Measurements from ENCODE around the gene ARRB1.

DNA sequence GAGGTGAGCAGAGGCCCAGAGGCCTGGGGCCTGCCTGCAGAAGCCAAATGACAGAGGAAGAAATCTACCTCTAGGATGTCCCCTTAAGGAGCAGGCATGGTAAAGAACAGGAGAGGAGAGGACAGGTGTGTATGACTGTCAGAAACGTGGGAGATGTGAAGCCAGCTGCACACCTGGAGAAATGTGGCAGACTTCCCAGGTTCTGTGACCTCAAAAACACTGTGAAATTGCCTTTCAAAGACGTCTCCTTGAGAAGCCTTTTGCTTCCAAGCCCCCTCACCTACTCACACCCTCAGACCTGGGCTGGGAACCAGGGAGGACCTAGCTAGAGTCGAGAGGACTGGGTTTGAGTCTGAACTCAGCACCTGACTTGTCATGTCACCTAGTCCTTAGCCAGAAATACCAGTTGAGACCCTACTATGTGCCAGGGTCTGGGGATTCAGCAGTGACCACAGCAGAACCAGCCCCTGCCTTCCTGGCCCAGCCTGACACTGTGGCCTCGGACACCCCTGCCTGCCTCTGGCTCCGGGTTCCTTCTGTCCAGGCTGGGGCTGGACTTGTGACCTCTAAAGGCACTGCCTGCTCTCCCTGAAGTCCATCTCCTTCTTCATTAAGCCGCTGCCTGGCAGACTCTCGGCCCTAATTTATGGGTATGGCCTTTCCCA, 105.3 kb downstream of the ARRB1 start:
- no peak for TF ChIP-seq ZNF670 (tag by site-specific recombination; IDR thresholded peaks at IDR 0.05; ENCODE audit: low read depth)
- no peak for TF ChIP-seq ZBTB17 (tag by site-specific recombination; IDR thresholded peaks at IDR 0.05)
- TF ChIP-seq ZNF140 (tag by site-specific recombination; IDR thresholded peaks at IDR 0.05): no peak
- TF ChIP-seq PBX3 (CRISPR knock-in tag; IDR thresholded peaks at IDR 0.05): no peak
- TF ChIP-seq ZNF239 (tag by site-specific recombination; IDR thresholded peaks at IDR 0.05): no peak
- no peak for TF ChIP-seq ZNF785 (tag by site-specific recombination; IDR thresholded peaks at IDR 0.05)
- TF ChIP-seq, protein P1, sequence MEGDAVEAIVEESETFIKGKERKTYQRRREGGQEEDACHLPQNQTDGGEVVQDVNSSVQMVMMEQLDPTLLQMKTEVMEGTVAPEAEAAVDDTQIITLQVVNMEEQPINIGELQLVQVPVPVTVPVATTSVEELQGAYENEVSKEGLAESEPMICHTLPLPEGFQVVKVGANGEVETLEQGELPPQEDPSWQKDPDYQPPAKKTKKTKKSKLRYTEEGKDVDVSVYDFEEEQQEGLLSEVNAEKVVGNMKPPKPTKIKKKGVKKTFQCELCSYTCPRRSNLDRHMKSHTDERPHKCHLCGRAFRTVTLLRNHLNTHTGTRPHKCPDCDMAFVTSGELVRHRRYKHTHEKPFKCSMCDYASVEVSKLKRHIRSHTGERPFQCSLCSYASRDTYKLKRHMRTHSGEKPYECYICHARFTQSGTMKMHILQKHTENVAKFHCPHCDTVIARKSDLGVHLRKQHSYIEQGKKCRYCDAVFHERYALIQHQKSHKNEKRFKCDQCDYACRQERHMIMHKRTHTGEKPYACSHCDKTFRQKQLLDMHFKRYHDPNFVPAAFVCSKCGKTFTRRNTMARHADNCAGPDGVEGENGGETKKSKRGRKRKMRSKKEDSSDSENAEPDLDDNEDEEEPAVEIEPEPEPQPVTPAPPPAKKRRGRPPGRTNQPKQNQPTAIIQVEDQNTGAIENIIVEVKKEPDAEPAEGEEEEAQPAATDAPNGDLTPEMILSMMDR (tag by site-specific recombination; IDR thresholded peaks at IDR 0.05): no peak
- no peak for TF ChIP-seq ZBTB49 (tag by site-specific recombination; IDR thresholded peaks at IDR 0.05; ENCODE audit: low read depth)
- TF ChIP-seq, protein P2, sequence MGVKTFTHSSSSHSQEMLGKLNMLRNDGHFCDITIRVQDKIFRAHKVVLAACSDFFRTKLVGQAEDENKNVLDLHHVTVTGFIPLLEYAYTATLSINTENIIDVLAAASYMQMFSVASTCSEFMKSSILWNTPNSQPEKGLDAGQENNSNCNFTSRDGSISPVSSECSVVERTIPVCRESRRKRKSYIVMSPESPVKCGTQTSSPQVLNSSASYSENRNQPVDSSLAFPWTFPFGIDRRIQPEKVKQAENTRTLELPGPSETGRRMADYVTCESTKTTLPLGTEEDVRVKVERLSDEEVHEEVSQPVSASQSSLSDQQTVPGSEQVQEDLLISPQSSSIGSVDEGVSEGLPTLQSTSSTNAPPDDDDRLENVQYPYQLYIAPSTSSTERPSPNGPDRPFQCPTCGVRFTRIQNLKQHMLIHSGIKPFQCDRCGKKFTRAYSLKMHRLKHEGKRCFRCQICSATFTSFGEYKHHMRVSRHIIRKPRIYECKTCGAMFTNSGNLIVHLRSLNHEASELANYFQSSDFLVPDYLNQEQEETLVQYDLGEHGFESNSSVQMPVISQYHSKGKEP (tag by site-specific recombination; IDR thresholded peaks at IDR 0.05): no peak
- TF ChIP-seq ZNF571 (tag by site-specific recombination; IDR thresholded peaks at IDR 0.05): no peak
- no peak for TF ChIP-seq ZNF114 (tag by site-specific recombination; IDR thresholded peaks at IDR 0.05)
